NCI-H510A (cell line): Measurements from ENCODE around the gene MMAB.

Experiments
- DNase-seq: peaks from one replicate; lab custom pipeline; 2025; lab: John Stamatoyannopoulos, UW

The MMAB gene

GRCh38 chr12:109512608-109513007 lies 60.7 kb downstream of the MMAB start:
- DNase-seq = no peak

GRCh38 chr12:109510196-109510595 lies 63.1 kb downstream of the MMAB start:
- DNase-seq = no peak

GRCh38 chr12:109504068-109504467 lies 69.2 kb downstream of the MMAB start:
- no peak for DNase-seq
